ENCODE results near the gene TAS2R30. TPM values are rescaled to one million over a fixed set of nuclear protein-coding genes. Genes with fewer than 3 reads are reported as not detected.

The TAS2R30 gene

GRCh38 chr12:11085419-11085818 lies 49.0 kb downstream of the TAS2R30 start:
- no peak overlapping the region for H2AFZ ChIP-seq (ENCODE audit: low read length)

More at GRCh38 chr12:11085419-11085818, 49.0 kb downstream of the TAS2R30 start:
- Histone ChIP-seq H4K91ac (ENCODE audit: low read depth, low read length, poor library complexity) (no peak overlapping the region), H2AK5ac (ENCODE audit: low read depth, low read length) (no peak overlapping the region), H3K4me2 (ENCODE audit: insufficient read depth, low read length, poor library complexity, severe bottlenecking) (no peak overlapping the region), H2BK12ac (ENCODE audit: low read length) (no peak overlapping the region), H3K18ac (ENCODE audit: low read length) (no peak overlapping the region), H2BK5ac (ENCODE audit: low read length) (no peak overlapping the region), H3K79me1 (ENCODE audit: low read depth, low read length) (peaks cover 2% of the 10 kb centered on the region), H3K27ac (replicated peaks; ENCODE audit: low read length) (no peak overlapping the region), H2BK15ac (ENCODE audit: low read length) (no peak overlapping the region), H4K8ac (ENCODE audit: low read depth, low read length) (no peak overlapping the region), H2BK120ac (ENCODE audit: low read depth, low read length) (no peak overlapping the region), H3K14ac (ENCODE audit: low read length) (no peak overlapping the region), H3K27me3 (ENCODE audit: control insufficient read depth in 3 of 3, insufficient read depth in 3 of 3, low read depth in 1 of 3, low read length in 3 of 3) (no peaks in the 10 kb centered on the region), H3K9ac (ENCODE audit: low read depth, low read length, poor library complexity) (no peak overlapping the region), H3K23ac (ENCODE audit: low read depth, low read length, poor library complexity) (no peak overlapping the region), H3K9me3 (replicated peaks in 1 of 2; ENCODE audit: control insufficient read depth in 2 of 2, insufficient read depth in 1 of 2, low read depth in 1 of 2, low read length in 2 of 2) (peaks cover 0 to 10% of the 10 kb centered on the region in 2 donors), H3K4ac (ENCODE audit: low read length) (no peak overlapping the region), H3K36me3 (replicated peaks in 1 of 2; ENCODE audit: control insufficient read depth in 2 of 2, insufficient read depth in 2 of 2, low read length in 2 of 2) (peaks cover 0 to 4% of the 10 kb centered on the region in 2 donors), H3K4me1 (ENCODE audit: control insufficient read depth in 2 of 2, insufficient read depth in 1 of 2, low read depth in 1 of 2, low read length in 2 of 2) (no peaks in the 10 kb centered on the region), H3K4me3 (ENCODE audit: low read length in 2 of 2) (no peak overlapping the region)
- WGBS, 2 donors (ENCODE audit: extremely low coverage in 2 of 2, insufficient read length in 2 of 2, insufficient replicate concordance in 1 of 2): no CpG with 5 or more reads among the region's 3 CpGs
- no peak for DNase-seq (ENCODE audit: low spot score)

Small RNA genes lying within 50 kb of the gene (small RNA-seq; reads per million reads assigned to genes)
- gene AC018630.1 (ENCODE audit: insufficient read depth): not detected

Data from neuronal stem cell (in vitro differentiated cells).